GM12865 (cell line): ENCODE results near the gene HES4.

ENCODE experiments used
- DNase-seq: peaks from one replicate; pipeline ENCODE4 v3.0.0; 2010; ENCODE audit warnings: low read depth
- H3K4me3 ChIP-seq: 2 replicates; pipeline ENCODE4 v1.5.1; 2011; ENCODE audit warnings: mild to moderate bottlenecking, low read depth, low read length, control low read depth
- CTCF ChIP-seq: IDR thresholded peaks from 2 replicates; pipeline ENCODE4 v1.5.1; 2011; ENCODE audit warnings: low read length, control low read depth, low read depth, inconsistent platforms; ENCODE audit not compliant: insufficient read depth; ENCODE audit errors: missing control alignments

Gene HES4

GRCh38 chr1:1040004-1040991 lies 40.4 kb upstream of the HES4 start:
- peak overlapping the region; percentile 31 for H3K4me3 ChIP-seq
- no peak for TF ChIP-seq CTCF
- DNase-seq = peak; percentile 86

- TF ChIP-seq CTCF = no peak
- DNase-seq = no peak
- H3K4me3 ChIP-seq = peak overlapping the region; percentile 27
Observed at GRCh38 chr1:1039145-1039910, 39.4 kb upstream of the HES4 start.

GRCh38 chr1:1038694-1039093 lies 38.8 kb upstream of the HES4 start:
- no peak for TF ChIP-seq CTCF
- H3K4me3 ChIP-seq = no peak overlapping the region; the same call in 1 of the 2 replicates
- peak; percentile 74 for DNase-seq

- no peak for DNase-seq
- no peak overlapping the region for H3K4me3 ChIP-seq
- TF ChIP-seq CTCF = no peak
Observed at GRCh38 chr1:1037366-1038327, 37.8 kb upstream of the HES4 start.

- no peak for DNase-seq
- H3K4me3 ChIP-seq = no peak overlapping the region
- TF ChIP-seq CTCF = no peak
Observed at GRCh38 chr1:1035291-1035943, 35.5 kb upstream of the HES4 start.

GRCh38 chr1:1034439-1034781 lies 34.5 kb upstream of the HES4 start:
- no peak overlapping the region for H3K4me3 ChIP-seq
- TF ChIP-seq CTCF = no peak
- DNase-seq = no peak
